Activated T-cell treated with anti-CD3 and anti-CD28 coated beads for 48 hours (primary cell): ENCODE results near the gene NTF4.
"Not testable (repeated sequence)": the region's sequence is repeated elsewhere in the genome, so short reads cannot be mapped to it uniquely, and the experiment has no call there.

Experiments
- DNase-seq: peaks from one replicate; pipeline ENCODE4 v3.0.0-alpha.2; 2020; ENCODE audit warnings: low read depth

The NTF4 gene

GRCh38 chr19:49020931-49021895, 43.4 kb downstream of the NTF4 start:
- DNase-seq = no peak

GRCh38 chr19:49020342-49020741, 44.3 kb downstream of the NTF4 start:
- DNase-seq = no peak

- peak; percentile 67 for DNase-seq
Observed at GRCh38 chr19:49019242-49019932, 45.2 kb downstream of the NTF4 start.

GRCh38 chr19:49018388-49019241, 46.0 kb downstream of the NTF4 start:
- not testable (repeated sequence) for DNase-seq

GRCh38 chr19:49017666-49018351, 46.8 kb downstream of the NTF4 start:
- peak; percentile 60 for DNase-seq

GRCh38 chr19:49017041-49017665, 47.5 kb downstream of the NTF4 start, which contains the start of gene LHB:
LHB (minus strand) TSS chr19:49017091; CDS start chr19:49017081, 10 bp downstream.
- no peak for DNase-seq

GRCh38 chr19:49016067-49016839, 48.4 kb downstream of the NTF4 start:
- DNase-seq = no peak

- no peak for DNase-seq
Observed at GRCh38 chr19:49014870-49015255, 49.8 kb downstream of the NTF4 start.

- DNase-seq = no peak
Observed at GRCh38 chr19:49014123-49014869, 50.3 kb downstream of the NTF4 start.

GRCh38 chr19:49011194-49011593, 53.4 kb downstream of the NTF4 start:
- DNase-seq = no peak
